DMS 273 treated with DMSO at 0.1 percent for 48 hours (cell line): ENCODE measurements around the gene NPB.

Experiments used
- DNase-seq: peaks from one replicate; lab custom pipeline; 2025; lab: John Stamatoyannopoulos, UW

Gene NPB

GRCh38 chr17:81902023-81902652, at the start of gene NPB:
Gene NPB, plus strand, starts transcription at chr17:81902238. Its CDS starts 40 bp downstream, at chr17:81902278.
- no peak for DNase-seq

DNA sequence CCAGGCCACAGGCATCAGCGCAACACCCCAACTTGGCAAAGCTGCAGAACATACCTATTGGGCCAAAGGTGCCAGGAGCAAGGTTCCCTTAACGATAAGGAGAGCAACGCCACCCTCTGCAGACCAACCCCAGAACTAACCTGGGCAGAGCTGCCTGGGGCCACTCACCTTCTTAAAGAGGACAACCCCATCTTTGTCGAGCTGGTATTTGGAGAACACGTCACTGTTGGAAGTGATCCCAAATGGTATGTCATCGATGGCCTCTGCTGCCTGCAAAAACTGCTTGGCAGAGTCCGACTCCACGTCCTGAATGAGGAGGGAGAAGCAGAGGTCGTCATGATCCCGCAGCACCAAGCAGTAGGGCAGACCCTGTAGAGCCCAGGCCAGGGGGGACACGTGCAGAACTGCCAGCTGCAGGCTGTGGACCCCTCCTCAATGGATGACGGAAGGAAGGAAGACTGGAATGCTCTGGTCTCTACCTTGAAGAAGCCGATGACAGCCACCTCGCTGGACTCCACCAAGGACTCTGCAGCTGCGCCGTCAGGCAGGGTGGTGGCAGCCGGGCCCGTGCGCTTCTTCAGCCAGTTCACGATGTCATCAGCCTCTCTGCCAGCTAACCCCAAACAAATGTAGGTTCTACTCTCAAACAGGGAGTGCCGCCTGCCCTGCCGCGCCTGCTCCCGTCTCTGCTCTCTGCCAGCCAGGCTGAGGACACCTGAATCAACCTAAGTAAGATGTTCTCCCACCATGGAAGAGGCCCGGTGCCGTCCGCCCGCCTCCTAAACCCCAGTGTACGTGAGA, 46.9 kb upstream of the NPB start:
- no peak for DNase-seq

DNA sequence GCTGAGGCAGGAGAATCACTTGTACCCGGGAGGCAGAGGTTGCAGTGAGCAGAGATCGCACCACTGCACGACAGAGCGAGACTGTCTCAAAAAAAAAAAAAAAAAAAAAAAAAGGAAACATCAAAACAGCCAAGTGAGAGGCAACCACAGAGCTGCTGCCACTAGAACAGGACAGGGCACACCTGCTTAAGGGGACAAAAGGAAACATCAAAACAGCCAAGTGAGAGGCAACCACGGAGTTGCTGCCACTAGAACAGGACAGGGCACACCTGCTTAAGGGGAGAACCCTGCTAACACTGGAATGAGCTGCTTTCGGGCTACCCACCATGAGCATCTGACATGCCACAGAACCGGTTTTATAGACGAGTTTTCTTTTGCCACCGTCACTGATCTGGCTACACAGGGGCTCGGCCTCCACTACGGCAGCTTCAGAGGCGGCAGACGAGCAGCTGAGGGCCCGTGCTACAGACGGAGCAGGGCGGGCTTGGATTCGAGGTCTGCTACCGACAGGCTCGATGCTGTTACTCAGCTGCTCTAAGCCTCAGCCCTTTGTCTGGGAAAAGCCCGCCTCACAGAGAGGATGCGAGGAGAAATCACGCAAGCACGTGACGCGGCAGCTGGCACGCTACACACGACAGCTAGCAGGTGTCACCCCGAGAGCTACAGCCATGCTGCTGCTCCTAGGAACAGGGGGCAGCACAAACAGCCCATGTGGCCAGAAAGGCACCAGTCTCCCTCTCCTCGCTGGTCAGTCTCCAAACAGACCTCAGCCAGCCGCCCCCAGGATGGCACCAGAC, 43.7 kb upstream of the NPB start:
- no peak for DNase-seq

DNA sequence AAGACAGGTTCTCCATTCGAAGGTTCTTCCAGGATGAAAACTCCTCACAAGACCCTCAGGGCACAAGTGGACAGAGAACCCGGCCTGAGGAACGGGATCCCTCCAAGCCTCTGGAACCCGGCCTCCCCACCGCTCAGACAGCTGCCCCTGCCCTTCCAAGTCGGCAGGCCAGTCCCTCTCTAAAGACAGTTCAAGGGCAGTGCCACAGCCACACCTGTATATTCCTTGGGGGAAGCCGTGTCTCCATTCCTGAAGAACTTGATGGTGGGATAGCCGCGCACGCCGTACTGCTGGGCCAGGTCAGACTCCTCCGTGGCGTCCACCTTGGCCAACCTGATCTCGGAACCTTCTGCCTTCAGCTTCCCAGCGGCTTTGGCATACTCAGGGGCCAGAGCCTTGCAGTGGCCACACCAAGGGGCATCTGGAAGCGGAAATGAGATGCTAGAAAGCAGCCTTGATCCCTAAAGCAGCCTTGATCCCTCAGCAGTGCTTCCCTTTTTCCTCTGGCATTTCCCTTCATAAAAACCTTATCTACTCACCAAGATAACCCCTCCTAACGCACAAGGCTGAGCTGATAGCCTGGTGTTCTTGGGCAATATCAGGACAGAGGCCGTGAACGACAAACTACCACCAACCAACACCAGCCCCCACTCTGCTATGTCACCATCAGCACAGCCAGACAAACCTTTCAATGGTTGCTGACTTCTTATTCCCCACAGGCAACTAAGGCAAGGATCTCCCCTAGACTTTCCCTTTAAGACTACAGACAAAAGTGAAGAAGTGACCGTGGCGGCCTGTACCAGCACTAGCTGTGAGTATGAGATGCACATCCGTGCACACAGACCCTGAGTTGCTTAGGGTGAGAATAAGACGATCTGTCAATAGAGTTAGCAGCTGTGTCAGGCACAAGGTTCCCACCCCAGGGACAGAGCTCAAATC, 42.8 kb upstream of the NPB start:
- DNase-seq = no peak

DNA sequence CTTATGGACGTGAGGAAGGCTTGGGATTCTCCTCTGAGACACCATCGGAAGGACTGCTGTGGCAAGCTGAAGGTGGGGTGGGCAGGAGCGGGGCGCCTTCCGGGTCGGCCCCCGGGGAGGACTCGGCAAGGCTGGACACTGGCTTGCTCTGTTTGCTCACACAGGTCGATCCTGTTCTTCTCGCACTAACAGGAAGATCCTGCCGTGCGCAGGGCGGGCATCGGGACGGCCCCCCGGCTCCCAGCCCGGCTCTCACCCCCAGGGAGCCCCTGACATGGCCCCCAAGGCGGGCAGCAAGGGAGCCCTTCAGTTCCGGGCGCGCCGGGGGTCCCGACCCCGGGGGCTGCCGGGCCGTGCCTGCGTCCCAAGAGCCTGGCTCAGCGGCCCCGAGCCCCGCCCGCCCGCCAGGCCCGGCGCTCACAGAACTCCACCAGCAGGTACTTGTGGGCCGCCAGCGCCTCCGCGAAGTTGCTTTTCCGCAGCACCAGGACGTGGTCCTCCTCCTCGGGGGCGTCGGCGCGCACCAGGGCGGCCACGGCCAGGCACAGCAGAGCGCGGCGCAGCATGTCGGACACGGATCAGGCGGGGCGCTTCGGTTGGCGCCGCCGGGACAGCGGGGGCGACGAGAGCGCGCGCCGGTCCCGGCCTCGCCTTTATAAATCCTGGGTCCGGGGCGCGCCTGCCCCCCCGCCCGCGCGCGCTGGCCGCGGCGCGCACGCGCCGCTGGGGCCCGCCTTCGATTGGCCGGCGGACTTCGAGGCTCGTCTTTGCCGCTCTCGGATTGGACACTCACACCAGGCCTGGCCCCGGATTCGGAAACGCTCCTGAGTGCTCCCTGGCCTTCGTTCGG, 41.9 kb upstream of the NPB start, which contains the start of gene P4HB:
Gene P4HB, minus strand, starts transcription at position 630 of the 850 bp plus-strand sequence. Its CDS starts 64 bp downstream, at position 566.
- DNase-seq = no peak

- DNase-seq = peak; percentile 99
Measured at GRCh38 chr17:81860756-81861568, 41.1 kb upstream of the NPB start.

DNA sequence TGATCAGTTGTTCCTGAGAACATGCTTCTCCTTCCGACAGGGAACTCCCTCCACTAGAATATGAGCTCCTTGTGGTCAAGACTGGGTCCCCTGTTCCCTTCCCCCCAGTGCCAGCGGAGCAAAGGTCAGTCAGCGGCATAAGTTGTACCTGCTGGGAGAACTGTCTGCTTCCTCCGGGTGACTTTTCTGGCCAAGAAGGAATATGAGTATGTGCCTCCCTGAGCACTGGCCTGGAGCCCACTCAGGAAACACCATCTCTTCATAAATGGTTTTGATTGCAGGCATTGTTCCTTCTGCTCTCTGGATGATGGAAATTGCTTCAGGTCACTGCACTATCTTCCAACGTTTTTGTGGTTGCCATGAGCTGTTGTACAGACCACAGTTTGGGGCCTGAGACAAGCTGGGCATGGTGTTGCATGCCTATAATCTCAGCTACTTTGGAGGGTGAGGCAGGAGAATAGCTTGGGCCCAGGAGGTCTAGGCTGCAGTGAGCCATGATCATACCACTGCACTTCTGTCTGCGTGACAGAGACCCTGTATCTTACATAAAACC, 38.8 kb upstream of the NPB start:
- no peak for DNase-seq

DNA sequence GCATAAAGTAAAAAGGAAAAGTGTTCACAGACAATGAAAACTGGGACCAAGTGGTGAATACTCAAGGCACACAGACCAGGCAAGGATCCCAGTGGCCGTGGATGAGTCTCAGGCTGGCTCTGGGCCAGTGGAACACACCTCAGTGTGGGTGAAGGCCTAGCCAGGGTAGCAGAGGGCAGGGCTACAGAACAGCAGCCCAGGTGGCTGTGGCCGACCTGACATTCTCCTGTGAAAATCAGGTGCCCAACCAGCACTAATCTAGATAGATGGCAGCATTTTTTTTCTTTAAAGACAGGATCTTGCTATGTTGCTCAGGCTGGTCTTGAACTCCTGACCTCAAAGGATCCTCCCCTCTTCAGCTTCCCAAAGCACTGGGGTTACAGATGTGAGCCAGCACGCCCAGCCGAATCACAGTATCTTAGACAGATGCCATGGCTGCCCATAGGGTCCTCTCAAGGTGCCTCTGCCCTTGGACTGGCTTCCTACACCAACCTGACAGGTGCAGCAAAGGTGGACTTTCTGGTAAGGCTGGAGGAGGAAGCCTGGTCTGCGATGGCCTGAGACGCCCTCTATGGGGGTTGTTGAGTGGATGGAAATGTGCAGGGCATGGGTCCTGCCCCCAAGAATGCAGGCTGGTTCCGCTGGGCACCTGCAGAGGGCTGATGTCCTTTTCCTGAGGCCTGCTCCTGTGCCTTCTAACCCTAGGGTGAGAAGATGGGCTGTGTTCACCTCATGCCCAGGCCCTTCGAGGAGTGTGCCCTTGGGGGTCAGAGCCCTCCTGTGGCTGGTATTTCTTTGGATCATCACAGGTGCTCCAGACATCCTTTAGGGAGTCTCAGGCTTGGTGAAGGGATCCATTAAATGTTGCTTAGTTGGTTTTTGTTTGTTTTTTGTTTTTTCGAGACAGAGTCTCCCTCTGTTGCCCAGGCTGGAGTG, 37.9 kb upstream of the NPB start:
- no peak for DNase-seq

- no peak for DNase-seq
Measured at GRCh38 chr17:81865358-81865732, 36.7 kb upstream of the NPB start.

DNA sequence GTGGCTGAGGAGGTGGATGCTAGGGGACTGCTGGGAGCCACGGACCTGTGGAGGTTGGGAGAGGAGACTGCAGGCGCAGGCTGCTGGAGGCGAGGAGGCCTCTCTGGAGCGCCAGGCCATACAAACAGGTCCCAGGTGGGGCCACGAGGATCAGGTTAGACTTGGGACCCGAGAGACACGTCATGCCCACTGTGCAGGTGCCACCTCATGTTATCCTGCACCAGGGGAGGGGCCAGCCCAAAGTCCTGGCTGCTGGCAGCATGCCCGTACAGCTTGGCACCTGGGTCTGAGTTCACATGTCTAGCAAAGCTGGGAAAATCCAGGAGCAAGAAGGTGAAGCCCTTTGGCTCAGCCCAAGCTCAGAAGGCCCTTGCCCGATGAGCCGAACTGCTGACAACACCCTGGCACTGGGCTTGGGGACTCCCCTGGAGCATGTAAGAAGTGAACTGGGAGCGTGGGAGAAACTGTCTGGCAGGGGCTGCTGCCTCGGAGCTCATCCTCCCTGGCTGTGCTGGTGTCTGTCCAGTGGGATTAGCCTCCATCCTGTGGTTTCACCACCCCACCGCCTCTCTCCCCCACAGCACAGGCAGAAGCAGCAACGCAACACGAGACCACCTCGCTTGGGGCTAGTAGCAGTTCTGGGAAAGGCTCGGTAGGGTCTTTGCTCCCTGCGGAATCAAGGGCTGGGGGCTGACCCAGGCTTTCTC, 36.2 kb upstream of the NPB start:
- DNase-seq = no peak

DNA sequence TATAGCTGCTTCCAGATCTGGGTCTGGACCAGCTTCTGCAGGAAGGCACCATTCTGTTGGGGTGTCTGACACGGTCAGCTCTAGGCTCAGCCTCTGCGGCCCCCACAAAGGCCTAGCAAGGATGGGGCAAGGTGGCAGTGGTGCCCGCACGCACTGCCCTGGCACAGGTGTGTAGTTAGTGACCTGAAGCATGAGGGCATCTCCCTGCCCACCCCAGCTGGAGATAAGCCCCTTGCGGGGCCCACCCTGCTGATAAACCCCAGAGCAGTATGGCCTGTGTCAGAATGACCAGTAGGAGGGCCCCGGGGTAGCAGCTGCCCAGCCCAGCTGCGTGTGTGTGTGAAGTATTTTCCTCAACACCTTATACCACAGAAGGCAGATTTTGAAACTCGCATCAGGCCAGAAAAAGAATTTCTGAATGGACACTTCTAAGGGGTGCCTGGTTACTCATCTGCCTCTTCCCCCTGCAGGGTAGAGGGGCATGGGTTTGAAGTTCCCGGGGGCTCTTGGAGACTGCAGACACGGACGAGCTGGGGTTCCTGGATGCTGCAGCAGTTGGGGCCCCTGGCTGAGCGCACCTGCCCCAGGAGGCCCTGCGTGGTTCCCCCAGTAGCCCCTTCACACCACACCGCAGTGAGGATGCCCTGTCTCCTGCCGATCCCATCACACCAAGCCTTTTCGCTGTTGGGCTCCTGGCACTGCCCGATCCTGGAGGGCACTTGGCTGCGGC, 35.4 kb upstream of the NPB start:
- no peak for DNase-seq

- peak; percentile 27 for DNase-seq
Measured at GRCh38 chr17:81867170-81867990, 34.7 kb upstream of the NPB start.

- DNase-seq = no peak
Measured at GRCh38 chr17:81867991-81868673, 33.9 kb upstream of the NPB start.

GRCh38 chr17:81868674-81869220, 33.3 kb upstream of the NPB start:
- no peak for DNase-seq
